Stimulated activated CD4-positive, alpha-beta T cell treated with anti-CD3 and anti-CD28 coated beads, Interleukin-15, amount 100 ng/mL, for 1 hour (primary cell): ENCODE measurements around the gene DRC1.

Source experiments
- DNase-seq, 2 donors: peaks; one replicate each; pipeline ENCODE4 v3.0.0-alpha.2; 2020; ENCODE audit warnings: low read depth in 1 of 2, low spot score in 1 of 2

DRC1 gene

GRCh38 chr2:26399771-26400376 is 1.8 kb upstream of the DRC1 start:
- no peak for DNase-seq

GRCh38 chr2:26400723-26401122 is 997 bp upstream of the DRC1 start:
- DNase-seq = no peak

GRCh38 chr2:26407526-26407925 is 5.8 kb downstream of the DRC1 start:
- DNase-seq = no peak

- no peak for DNase-seq
These were observed 8.1 kb downstream of the DRC1 start for GRCh38 chr2:26409785-26410184.

GRCh38 chr2:26410764-26411243 is 9.1 kb downstream of the DRC1 start:
- DNase-seq = no peak

GRCh38 chr2:26411419-26411818 is 9.7 kb downstream of the DRC1 start:
- no peak for DNase-seq

- no peak for DNase-seq
These were observed 10.5 kb downstream of the DRC1 start for GRCh38 chr2:26412091-26412673.

GRCh38 chr2:26414311-26414710 is 12.6 kb downstream of the DRC1 start:
- DNase-seq = no peak

GRCh38 chr2:26421961-26422360 is 20.2 kb downstream of the DRC1 start:
- no peak for DNase-seq

- no peak for DNase-seq
These were observed 21.4 kb downstream of the DRC1 start for GRCh38 chr2:26422947-26423629.

- DNase-seq = no peak
These were observed 22.0 kb downstream of the DRC1 start for GRCh38 chr2:26423750-26424149.

- DNase-seq = no peak
These were observed 22.5 kb downstream of the DRC1 start for GRCh38 chr2:26424221-26424620.

GRCh38 chr2:26428846-26429245 is 27.1 kb downstream of the DRC1 start:
- DNase-seq = no peak

GRCh38 chr2:26429779-26430578 is 28.3 kb downstream of the DRC1 start:
- DNase-seq = no peak

GRCh38 chr2:26430826-26431225 is 29.1 kb downstream of the DRC1 start:
- DNase-seq = no peak

GRCh38 chr2:26432363-26432762 is 30.6 kb downstream of the DRC1 start:
- DNase-seq = no peak

GRCh38 chr2:26432859-26433258 is 31.1 kb downstream of the DRC1 start:
- no peak for DNase-seq

- DNase-seq = no peak
These were observed 33.4 kb downstream of the DRC1 start for GRCh38 chr2:26435106-26435505.

- DNase-seq = no peak
These were observed 36.8 kb downstream of the DRC1 start for GRCh38 chr2:26438526-26438925.

GRCh38 chr2:26438926-26439325 is 37.2 kb downstream of the DRC1 start:
- DNase-seq = no peak

GRCh38 chr2:26442301-26442700 is 40.6 kb downstream of the DRC1 start:
- DNase-seq = no peak

GRCh38 chr2:26442707-26443106 is 41.0 kb downstream of the DRC1 start:
- DNase-seq = no peak
